Measurements from ENCODE around the gene INPP4A. TPM values are rescaled to one million over a fixed set of nuclear protein-coding genes. Genes with fewer than 3 reads are reported as not detected.

The INPP4A gene
- total and polyA plus RNA-seq, 2 of the 13 experiments (the other 11 are each of a cell fraction or from before 2014, with no cell fraction given), result 10.1 to 10.9 TPM

DNA sequence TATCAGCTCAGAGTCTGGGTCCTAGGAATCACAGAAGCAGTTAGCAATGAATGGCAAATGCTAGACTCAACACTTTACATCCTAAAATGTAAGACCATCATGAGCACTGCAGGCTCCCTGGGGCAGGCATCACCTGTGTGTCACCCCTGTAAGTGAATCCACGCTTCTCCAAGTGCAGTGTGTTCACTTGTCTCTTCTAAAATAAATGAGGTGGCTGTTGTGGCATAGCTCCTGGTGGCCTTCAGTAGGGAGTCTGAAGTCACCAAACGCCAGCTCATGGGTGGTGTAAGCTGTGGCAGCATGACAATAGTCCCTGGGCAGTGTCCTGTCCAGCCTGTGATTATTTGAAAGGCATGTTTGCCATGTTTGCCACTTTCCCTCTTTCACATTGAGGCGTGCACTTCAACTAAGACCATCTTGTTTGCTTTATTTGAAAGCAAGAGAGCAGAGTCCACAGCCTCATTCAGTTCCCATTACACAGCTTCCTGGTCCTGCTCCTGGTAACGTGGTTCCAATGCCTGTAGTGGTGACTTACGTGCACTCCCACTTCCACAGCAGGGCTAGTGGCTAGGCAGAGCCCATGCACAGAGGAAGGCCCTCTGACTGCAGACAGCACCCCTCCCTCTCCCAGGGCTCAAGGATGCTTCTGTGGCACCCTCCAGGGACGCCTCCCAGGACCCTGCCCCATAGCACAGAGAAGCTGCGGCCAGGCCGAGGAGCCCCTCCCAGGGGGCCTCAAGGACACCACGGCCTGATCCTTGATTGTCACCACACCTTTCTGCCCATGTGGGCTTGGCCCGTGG is 139.4 kb downstream of the INPP4A start (continued):
- TF ChIP-seq NFIB (CRISPR knock-in tag; IDR thresholded peaks at IDR 0.05; ENCODE audit: borderline replicate concordance) (no peak), BORCS8-MEF2B (CRISPR knock-in tag; IDR thresholded peaks at IDR 0.05) (peak; percentile 70; the same call in 1 of the 2 replicates), ZNF598 (CRISPR knock-in tag; IDR thresholded peaks at IDR 0.05; ENCODE audit: borderline replicate concordance) (peak; percentile 93), ZFP36L1 (CRISPR knock-in tag; IDR thresholded peaks at IDR 0.05) (peak; percentile 80; the same call in 1 of the 2 replicates), ZNF232 (CRISPR knock-in tag; IDR thresholded peaks at IDR 0.05; ENCODE audit: borderline replicate concordance) (0 out of 2 replicates have a peak, but pooled peaks have one; percentile 25), MTA3 (CRISPR knock-in tag; IDR thresholded peaks at IDR 0.05) (no peak), MED1 (CRISPR knock-in tag; IDR thresholded peaks at IDR 0.05) (peak; percentile 77), ZNF619 (CRISPR knock-in tag; IDR thresholded peaks at IDR 0.05) (peak; percentile 43; the same call in 1 of the 2 replicates), CEBPG (CRISPR knock-in tag; IDR thresholded peaks at IDR 0.05) (peak; percentile 60), ZGPAT (CRISPR knock-in tag; IDR thresholded peaks at IDR 0.05) (peak; percentile 56), ZNF678 (CRISPR knock-in tag; IDR thresholded peaks at IDR 0.05) (0 out of 2 replicates have a peak, but pooled peaks have one; percentile 6), HMG20B (CRISPR knock-in tag; conservative IDR thresholded peaks at IDR 0.05) (no peak; the same call in 1 of the 2 replicates), DPF2 (CRISPR knock-in tag; IDR thresholded peaks at IDR 0.05; ENCODE audit: borderline replicate concordance, low read depth) (peak; percentile 64), NONO (IDR thresholded peaks at IDR 0.05) (no peak), NONO (CRISPR knock-in tag; conservative IDR thresholded peaks at IDR 0.05) (peak; percentile 87), TCF7 (IDR thresholded peaks at IDR 0.05; ENCODE audit: low read depth) (no peak), ZNF709 (CRISPR knock-in tag; IDR thresholded peaks at IDR 0.05) (peak; percentile 32; the same call in 1 of the 2 replicates), HNF4G (IDR thresholded peaks at IDR 0.05; ENCODE audit: borderline replicate concordance, low read depth, low read length) (peak; percentile 87; the same call in 1 of the 2 replicates), HNF4G (CRISPR knock-in tag; IDR thresholded peaks at IDR 0.05; ENCODE audit: borderline replicate concordance, low read depth) (peak; percentile 89; the same call in 1 of the 2 replicates)
- TF ChIP-seq, protein P1, sequence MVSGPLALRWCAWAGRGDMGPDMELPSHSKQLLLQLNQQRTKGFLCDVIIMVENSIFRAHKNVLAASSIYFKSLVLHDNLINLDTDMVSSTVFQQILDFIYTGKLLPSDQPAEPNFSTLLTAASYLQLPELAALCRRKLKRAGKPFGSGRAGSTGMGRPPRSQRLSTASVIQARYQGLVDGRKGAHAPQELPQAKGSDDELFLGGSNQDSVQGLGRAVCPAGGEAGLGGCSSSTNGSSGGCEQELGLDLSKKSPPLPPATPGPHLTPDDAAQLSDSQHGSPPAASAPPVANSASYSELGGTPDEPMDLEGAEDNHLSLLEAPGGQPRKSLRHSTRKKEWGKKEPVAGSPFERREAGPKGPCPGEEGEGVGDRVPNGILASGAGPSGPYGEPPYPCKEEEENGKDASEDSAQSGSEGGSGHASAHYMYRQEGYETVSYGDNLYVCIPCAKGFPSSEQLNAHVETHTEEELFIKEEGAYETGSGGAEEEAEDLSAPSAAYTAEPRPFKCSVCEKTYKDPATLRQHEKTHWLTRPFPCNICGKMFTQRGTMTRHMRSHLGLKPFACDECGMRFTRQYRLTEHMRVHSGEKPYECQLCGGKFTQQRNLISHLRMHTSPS (CRISPR knock-in tag; IDR thresholded peaks at IDR 0.05; ENCODE audit: low read depth), result peak; percentile 92
- TF ChIP-seq, protein P2, sequence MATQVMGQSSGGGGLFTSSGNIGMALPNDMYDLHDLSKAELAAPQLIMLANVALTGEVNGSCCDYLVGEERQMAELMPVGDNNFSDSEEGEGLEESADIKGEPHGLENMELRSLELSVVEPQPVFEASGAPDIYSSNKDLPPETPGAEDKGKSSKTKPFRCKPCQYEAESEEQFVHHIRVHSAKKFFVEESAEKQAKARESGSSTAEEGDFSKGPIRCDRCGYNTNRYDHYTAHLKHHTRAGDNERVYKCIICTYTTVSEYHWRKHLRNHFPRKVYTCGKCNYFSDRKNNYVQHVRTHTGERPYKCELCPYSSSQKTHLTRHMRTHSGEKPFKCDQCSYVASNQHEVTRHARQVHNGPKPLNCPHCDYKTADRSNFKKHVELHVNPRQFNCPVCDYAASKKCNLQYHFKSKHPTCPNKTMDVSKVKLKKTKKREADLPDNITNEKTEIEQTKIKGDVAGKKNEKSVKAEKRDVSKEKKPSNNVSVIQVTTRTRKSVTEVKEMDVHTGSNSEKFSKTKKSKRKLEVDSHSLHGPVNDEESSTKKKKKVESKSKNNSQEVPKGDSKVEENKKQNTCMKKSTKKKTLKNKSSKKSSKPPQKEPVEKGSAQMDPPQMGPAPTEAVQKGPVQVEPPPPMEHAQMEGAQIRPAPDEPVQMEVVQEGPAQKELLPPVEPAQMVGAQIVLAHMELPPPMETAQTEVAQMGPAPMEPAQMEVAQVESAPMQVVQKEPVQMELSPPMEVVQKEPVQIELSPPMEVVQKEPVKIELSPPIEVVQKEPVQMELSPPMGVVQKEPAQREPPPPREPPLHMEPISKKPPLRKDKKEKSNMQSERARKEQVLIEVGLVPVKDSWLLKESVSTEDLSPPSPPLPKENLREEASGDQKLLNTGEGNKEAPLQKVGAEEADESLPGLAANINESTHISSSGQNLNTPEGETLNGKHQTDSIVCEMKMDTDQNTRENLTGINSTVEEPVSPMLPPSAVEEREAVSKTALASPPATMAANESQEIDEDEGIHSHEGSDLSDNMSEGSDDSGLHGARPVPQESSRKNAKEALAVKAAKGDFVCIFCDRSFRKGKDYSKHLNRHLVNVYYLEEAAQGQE (IDR thresholded peaks at IDR 0.05; ENCODE audit: borderline replicate concordance in 1 of 2, low read depth in 1 of 2, low read length in 2 of 2), result no peak; a peak in 1 of 4 replicates
- TF ChIP-seq, protein P3, sequence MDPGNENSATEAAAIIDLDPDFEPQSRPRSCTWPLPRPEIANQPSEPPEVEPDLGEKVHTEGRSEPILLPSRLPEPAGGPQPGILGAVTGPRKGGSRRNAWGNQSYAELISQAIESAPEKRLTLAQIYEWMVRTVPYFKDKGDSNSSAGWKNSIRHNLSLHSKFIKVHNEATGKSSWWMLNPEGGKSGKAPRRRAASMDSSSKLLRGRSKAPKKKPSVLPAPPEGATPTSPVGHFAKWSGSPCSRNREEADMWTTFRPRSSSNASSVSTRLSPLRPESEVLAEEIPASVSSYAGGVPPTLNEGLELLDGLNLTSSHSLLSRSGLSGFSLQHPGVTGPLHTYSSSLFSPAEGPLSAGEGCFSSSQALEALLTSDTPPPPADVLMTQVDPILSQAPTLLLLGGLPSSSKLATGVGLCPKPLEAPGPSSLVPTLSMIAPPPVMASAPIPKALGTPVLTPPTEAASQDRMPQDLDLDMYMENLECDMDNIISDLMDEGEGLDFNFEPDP (CRISPR knock-in tag; conservative IDR thresholded peaks at IDR 0.05), result no peak
